Right hindlimb (tissue), 1 donor: Measurements from ENCODE around the gene GPRC5B.

Experiments
- DNase-seq: peaks from one replicate; pipeline ENCODE4 v3.0.0-alpha.2; 2018

The GPRC5B gene

GRCh38 chr16:19809121-19809635 is 75.5 kb downstream of the GPRC5B start:
- DNase-seq, result no peak

GRCh38 chr16:19808061-19808641 is 76.5 kb downstream of the GPRC5B start:
- no peak for DNase-seq
